Breast epithelium (tissue), 3 donors: ENCODE data around the gene KLHL36.

Source experiments
- POLR2A ChIP-seq: fragments of 450-650 bp; IDR thresholded peaks from one replicate; pipeline ENCODE4 v1.6.1; 2016; ENCODE audit warnings: antibody characterized with exemption, mild to moderate bottlenecking, moderate library complexity
- POLR2AphosphoS5 ChIP-seq, 3 donors: sonication (generic); formaldehyde crosslinking; IDR thresholded peaks; one replicate each; pipeline ENCODE4 v1.6.1; 2017; ENCODE audit warnings: antibody characterized with exemption in 3 of 3
- TF ChIP-seq, protein P1 (sequence below), 3 donors: fragments of 450-650 bp; IDR thresholded peaks; one replicate each; pipeline ENCODE4 v1.5.1; 2016 to 2017; ENCODE audit warnings: antibody characterized with exemption in 3 of 3, mild to moderate bottlenecking in 3 of 3, moderate library complexity in 3 of 3

DNA sequence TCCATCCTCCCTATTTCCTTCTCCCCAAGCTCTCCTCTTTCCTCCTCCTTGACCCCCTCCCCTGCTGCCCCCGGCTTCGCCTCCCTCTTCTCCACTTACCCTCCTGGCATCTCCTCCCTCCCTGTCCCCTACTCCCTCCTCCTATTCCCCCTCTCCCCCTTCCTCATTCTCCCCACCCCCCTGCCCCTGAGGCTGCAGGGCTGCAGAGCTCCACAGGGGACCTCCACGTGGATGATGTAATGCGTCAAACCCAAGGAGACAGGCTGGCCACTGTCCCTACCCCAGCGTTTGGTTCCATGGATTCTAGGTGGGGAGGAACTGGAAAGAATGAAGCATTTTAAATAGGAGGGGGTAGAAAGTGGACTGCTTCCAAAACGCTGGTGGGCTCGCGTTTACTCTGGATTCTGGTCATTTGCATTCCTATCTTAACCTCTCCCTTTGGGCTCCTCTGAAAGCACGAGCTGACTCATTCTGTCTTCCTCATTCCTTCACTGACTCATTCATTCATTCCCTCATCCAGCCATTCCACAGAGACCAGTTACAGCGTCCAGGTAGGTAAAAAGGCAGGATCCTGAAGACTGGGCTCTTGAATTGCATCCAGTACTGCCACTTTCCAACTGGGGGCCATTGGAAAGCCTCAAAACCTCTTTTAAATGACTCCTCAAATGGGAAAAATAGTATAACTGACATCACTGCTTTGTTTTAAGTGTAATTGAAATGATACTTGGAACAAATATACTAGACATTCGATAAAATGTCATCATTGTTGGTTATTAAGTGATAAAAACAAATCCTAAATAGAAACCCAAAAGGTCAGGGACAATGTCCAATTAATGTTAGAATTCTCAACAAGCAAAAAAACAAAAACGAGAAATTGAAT is 29.5 kb upstream of the KLHL36 start:
- no peak for TF ChIP-seq POLR2AphosphoS5 (IDR thresholded peaks at IDR 0.05)
- TF ChIP-seq, protein P1, sequence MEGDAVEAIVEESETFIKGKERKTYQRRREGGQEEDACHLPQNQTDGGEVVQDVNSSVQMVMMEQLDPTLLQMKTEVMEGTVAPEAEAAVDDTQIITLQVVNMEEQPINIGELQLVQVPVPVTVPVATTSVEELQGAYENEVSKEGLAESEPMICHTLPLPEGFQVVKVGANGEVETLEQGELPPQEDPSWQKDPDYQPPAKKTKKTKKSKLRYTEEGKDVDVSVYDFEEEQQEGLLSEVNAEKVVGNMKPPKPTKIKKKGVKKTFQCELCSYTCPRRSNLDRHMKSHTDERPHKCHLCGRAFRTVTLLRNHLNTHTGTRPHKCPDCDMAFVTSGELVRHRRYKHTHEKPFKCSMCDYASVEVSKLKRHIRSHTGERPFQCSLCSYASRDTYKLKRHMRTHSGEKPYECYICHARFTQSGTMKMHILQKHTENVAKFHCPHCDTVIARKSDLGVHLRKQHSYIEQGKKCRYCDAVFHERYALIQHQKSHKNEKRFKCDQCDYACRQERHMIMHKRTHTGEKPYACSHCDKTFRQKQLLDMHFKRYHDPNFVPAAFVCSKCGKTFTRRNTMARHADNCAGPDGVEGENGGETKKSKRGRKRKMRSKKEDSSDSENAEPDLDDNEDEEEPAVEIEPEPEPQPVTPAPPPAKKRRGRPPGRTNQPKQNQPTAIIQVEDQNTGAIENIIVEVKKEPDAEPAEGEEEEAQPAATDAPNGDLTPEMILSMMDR (IDR thresholded peaks at IDR 0.05) = no peak
- no peak for TF ChIP-seq POLR2A
